Subcutaneous abdominal adipose tissue (tissue), 5 donors: Measurements from ENCODE around the gene UBA1.
A peak's percentile ranks its signal among the peaks of the same experiment; 100 is the strongest.

Source experiments
- H3K27ac ChIP-seq: one replicate; pipeline ENCODE4 v1.7.0; 2013; ENCODE audit warnings: low read depth, mild to moderate bottlenecking, inconsistent platforms, low read length, moderate library complexity
- H3K27me3 ChIP-seq, 5 donors: one replicate each; pipeline ENCODE4 v1.7.0; 2013; ENCODE audit warnings: low read length in 5 of 5, inconsistent platforms in 1 of 5; ENCODE audit not compliant: control insufficient read depth in 5 of 5, insufficient read depth in 4 of 5
- H3K36me3 ChIP-seq, 5 donors: one replicate each; pipeline ENCODE4 v1.7.0; 2013; ENCODE audit warnings: low read length in 5 of 5; ENCODE audit not compliant: control insufficient read depth in 5 of 5, insufficient read depth in 5 of 5
- H3K4me1 ChIP-seq, 5 donors: one replicate each; pipeline ENCODE4 v1.7.0; 2013; ENCODE audit warnings: low read length in 5 of 5, mild to moderate bottlenecking in 3 of 5, moderate library complexity in 1 of 5; ENCODE audit not compliant: control insufficient read depth in 5 of 5, insufficient read depth in 5 of 5
- H3K4me3 ChIP-seq, 5 donors: one replicate each; pipeline ENCODE4 v1.7.0; 2013; ENCODE audit warnings: low read length in 5 of 5, low read depth in 1 of 5
- H3K9ac ChIP-seq, 5 donors: one replicate each; pipeline ENCODE4 v1.7.0; 2013; ENCODE audit warnings: low read length in 5 of 5, mild to moderate bottlenecking in 4 of 5, moderate library complexity in 3 of 5
- H3K9me3 ChIP-seq, 5 donors: one replicate each; pipeline ENCODE4 v1.7.0; 2013; ENCODE audit warnings: low read length in 5 of 5; ENCODE audit not compliant: control insufficient read depth in 5 of 5
- donor health status: healthy.
- donor health status: healthy.
- donor health status: healthy.
- donor health status: healthy.
- donor health status: healthy.

The UBA1 gene

GRCh38 chrX:47186096-47186740 lies 7.4 kb upstream of the UBA1 start:
- H3K36me3 ChIP-seq: peaks cover 0 to 53% (median 42%) of the 10 kb centered on the region in 5 donors

GRCh38 chrX:47187106-47187677 lies 6.4 kb upstream of the UBA1 start:
- Histone ChIP-seq H3K4me3 (no peak overlapping the region), H3K36me3 (peaks cover 0 to 43% (median 32%) of the 10 kb centered on the region in 5 donors), H3K27me3 (peaks cover 5 to 28% (median 18%) of the 10 kb centered on the region in 5 donors), H3K4me1 (peaks cover 0 to 16% (median 13%) of the 10 kb centered on the region in 5 donors), H3K9ac (no peak overlapping the region), H3K27ac (no peak overlapping the region), H3K9me3 (no peaks in the 10 kb centered on the region)

More at GRCh38 chrX:47186096-47186740, 7.4 kb upstream of the UBA1 start:
- H3K4me1 ChIP-seq: peaks cover 0 to 8% (median 4%) of the 10 kb centered on the region in 5 donors
- H3K27me3 ChIP-seq: peaks cover 5 to 37% (median 24%) of the 10 kb centered on the region in 5 donors
- no peak overlapping the region for H3K27ac ChIP-seq
- H3K9me3 ChIP-seq: no peaks in the 10 kb centered on the region
- H3K4me3 ChIP-seq: no peak overlapping the region
- no peak overlapping the region for H3K9ac ChIP-seq

- Histone ChIP-seq H3K4me1 (peaks cover 2 to 32% (median 28%) of the 10 kb centered on the region in 5 donors), H3K27me3 (peaks cover 5 to 21% (median 17%) of the 10 kb centered on the region in 5 donors), H3K4me3 (no peak overlapping the region), H3K9me3 (no peaks in the 10 kb centered on the region), H3K36me3 (peaks cover 0 to 25% (median 20%) of the 10 kb centered on the region in 5 donors), H3K27ac (no peak overlapping the region), H3K9ac (no peak overlapping the region)
Measured at GRCh38 chrX:47189906-47190305, 3.7 kb upstream of the UBA1 start.

- Histone ChIP-seq H3K9ac (peak overlapping the region in 4 of 5 donors; percentile 34 to 74 (median 66)), H3K4me3 (peak overlapping the region; percentile 62 to 67 (median 67)), H3K9me3 (no peaks in the 10 kb centered on the region), H3K4me1 (peaks cover 2 to 40% (median 35%) of the 10 kb centered on the region in 5 donors), H3K36me3 (peaks cover 0 to 18% (median 13%) of the 10 kb centered on the region in 5 donors), H3K27ac (no peak overlapping the region), H3K27me3 (peaks cover 5 to 18% (median 14%) of the 10 kb centered on the region in 5 donors)
Measured at GRCh38 chrX:47190445-47191269, 3.0 kb upstream of the UBA1 start.

- Histone ChIP-seq H3K9me3 (no peaks in the 10 kb centered on the region), H3K4me1 (peaks cover 5 to 46% (median 42%) of the 10 kb centered on the region in 5 donors), H3K36me3 (peaks cover 0 to 11% (median 6%) of the 10 kb centered on the region in 5 donors), H3K27me3 (peaks cover 5 to 11% (median 9%) of the 10 kb centered on the region in 5 donors), H3K4me3 (peak overlapping the region; percentile 62 to 67 (median 67)), H3K27ac (no peak overlapping the region), H3K9ac (peak overlapping the region in 3 of 5 donors; percentile 61 to 74 (median 72))
Measured at GRCh38 chrX:47191331-47191730, 2.3 kb upstream of the UBA1 start.

- Histone ChIP-seq H3K4me1 (peaks cover 5 to 52% (median 48%) of the 10 kb centered on the region in 5 donors), H3K4me3 (peak overlapping the region; percentile 62 to 67 (median 67)), H3K36me3 (peaks cover 0 to 5% (median 1%) of the 10 kb centered on the region in 5 donors), H3K27ac (no peak overlapping the region), H3K9me3 (no peaks in the 10 kb centered on the region), H3K9ac (peak overlapping the region in 1 of 5 donors; percentile 74), H3K27me3 (peaks cover 3 to 9% (median 8%) of the 10 kb centered on the region in 5 donors)
Measured at GRCh38 chrX:47191806-47192401, 1.7 kb upstream of the UBA1 start.

- H3K27me3 ChIP-seq: peaks cover 0 to 6% (median 5%) of the 10 kb centered on the region in 5 donors
- H3K4me1 ChIP-seq: peaks cover 5 to 75% (median 65%) of the 10 kb centered on the region in 5 donors
- H3K9ac ChIP-seq: peak overlapping the region; percentile 29 to 98 (median 92)
- peaks cover 0 to 19% (median 13%) of the 10 kb centered on the region in 5 donors for H3K36me3 ChIP-seq
- peak overlapping the region; percentile 82 to 95 (median 87) for H3K4me3 ChIP-seq
- H3K9me3 ChIP-seq: no peaks in the 10 kb centered on the region
- H3K27ac ChIP-seq: peak overlapping the region; percentile 96
Measured at GRCh38 chrX:47194194-47194787, 662 bp downstream of the UBA1 start.

GRCh38 chrX:47196098-47196497 lies 2.5 kb downstream of the UBA1 start:
- peaks cover 0 to 35% (median 30%) of the 10 kb centered on the region in 5 donors for H3K36me3 ChIP-seq
- H3K27me3 ChIP-seq: no peaks in the 10 kb centered on the region
- H3K4me1 ChIP-seq: peaks cover 5 to 80% (median 64%) of the 10 kb centered on the region in 5 donors
- no peaks in the 10 kb centered on the region for H3K9me3 ChIP-seq
- peak overlapping the region; percentile 21 to 52 (median 30) for H3K9ac ChIP-seq
- H3K27ac ChIP-seq: peak overlapping the region; percentile 57
- H3K4me3 ChIP-seq: peak overlapping the region in 3 of 5 donors; percentile 9 to 33 (median 22)

- peak overlapping the region; percentile 57 for H3K27ac ChIP-seq
- peaks cover 0 to 5% (median 0%) of the 10 kb centered on the region in 5 donors for H3K27me3 ChIP-seq
- H3K4me3 ChIP-seq: peak overlapping the region in 1 of 5 donors; percentile 17
- no peaks in the 10 kb centered on the region for H3K9me3 ChIP-seq
- H3K4me1 ChIP-seq: peaks cover 8 to 77% (median 58%) of the 10 kb centered on the region in 5 donors
- H3K9ac ChIP-seq: peak overlapping the region in 2 of 5 donors; percentile 48 to 54
- H3K36me3 ChIP-seq: peaks cover 0 to 50% (median 45%) of the 10 kb centered on the region in 5 donors
Measured at GRCh38 chrX:47197526-47197925, 3.9 kb downstream of the UBA1 start.
